Stimulated activated naive CD4-positive, alpha-beta T cell treated with Interleukin-2 at 50 U/mL for 16 hours (primary cell): ENCODE data around the gene RASA3.

Experiments
- DNase-seq: peaks from one replicate; lab custom pipeline; 2025; lab: John Stamatoyannopoulos, UW

The RASA3 gene

DNA sequence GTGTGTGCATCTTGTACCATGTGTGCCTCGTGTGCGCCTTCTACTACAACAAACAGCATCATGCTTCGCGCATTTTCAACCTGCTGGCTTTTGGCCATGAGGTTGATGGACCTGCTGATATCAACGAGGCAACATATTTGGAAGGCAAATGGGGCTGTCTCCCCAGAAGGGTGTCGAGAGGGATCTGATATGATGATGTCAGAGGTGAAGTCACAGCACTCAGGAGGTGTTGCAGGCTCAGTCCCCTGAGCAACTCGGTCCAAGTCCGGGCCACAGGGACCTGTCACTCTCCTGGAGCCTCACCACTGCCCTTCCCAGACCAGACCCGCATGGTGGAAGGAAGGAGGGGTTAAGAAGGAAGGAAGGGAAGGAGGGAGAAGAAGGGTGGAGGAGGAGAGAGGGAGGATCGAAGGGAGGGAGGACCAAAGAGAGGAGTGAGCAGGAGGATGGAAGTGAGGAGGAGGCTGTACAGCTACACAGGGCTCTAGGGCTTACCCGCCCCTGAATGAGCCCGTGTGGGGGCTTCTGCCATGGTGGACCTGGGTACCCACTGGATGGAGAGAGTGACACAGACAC, 151.8 kb downstream of the RASA3 start:
- DNase-seq, result no peak

GRCh38 chr13:113979791-113980471, 152.5 kb downstream of the RASA3 start:
- DNase-seq, result no peak

- DNase-seq, result no peak
These were observed 153.5 kb downstream of the RASA3 start for GRCh38 chr13:113978741-113979481.

- DNase-seq, result no peak
These were observed 154.4 kb downstream of the RASA3 start for GRCh38 chr13:113977976-113978375.

DNA sequence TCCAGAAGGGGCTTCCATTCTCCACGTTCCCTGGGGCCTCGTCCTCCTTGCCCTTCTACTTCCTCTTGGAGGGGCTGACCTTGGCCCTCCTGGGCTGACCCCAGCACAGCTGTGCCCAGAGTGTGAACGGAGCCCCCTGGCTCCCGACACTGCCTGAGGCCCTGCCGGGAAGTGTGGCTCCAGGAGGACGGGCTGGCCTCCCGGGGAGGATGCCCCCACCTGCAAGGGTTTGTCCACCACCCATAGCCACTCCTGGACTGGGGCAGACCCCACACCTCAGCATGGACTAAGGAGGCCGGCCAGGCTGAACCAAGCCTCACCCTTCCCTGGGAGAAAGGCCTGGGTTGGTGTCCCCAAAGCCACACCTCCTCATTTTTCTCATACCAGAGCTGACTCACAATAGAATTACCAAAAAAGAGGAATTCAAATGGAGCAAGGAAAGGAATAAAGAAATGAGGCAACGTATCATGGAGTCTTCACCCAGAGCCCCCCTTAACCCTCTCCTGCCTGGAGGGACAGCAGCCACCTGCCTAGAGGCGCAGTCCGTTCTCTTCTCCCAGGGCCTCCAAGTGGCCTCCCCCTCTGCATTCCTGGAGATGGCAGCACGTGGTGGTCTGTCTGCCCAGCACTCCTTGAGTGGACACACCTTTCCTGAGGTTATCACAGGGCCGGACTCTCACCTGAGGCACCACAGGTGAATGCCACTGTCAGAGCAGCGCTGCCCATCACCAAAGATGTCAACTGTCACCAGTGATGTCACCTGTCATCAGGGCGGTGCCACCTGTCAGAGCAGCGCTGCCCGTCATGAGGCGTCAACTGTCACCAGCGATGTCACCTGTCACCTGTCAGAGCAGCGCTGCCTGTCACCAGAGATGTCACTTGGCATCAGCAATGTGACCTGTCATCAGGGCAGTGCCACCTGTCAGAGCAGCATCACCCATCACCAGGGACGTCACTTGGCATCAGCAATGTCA, 155.4 kb downstream of the RASA3 start:
- no peak for DNase-seq

- no peak for DNase-seq
These were observed 157.0 kb downstream of the RASA3 start for GRCh38 chr13:113975416-113975815.

DNA sequence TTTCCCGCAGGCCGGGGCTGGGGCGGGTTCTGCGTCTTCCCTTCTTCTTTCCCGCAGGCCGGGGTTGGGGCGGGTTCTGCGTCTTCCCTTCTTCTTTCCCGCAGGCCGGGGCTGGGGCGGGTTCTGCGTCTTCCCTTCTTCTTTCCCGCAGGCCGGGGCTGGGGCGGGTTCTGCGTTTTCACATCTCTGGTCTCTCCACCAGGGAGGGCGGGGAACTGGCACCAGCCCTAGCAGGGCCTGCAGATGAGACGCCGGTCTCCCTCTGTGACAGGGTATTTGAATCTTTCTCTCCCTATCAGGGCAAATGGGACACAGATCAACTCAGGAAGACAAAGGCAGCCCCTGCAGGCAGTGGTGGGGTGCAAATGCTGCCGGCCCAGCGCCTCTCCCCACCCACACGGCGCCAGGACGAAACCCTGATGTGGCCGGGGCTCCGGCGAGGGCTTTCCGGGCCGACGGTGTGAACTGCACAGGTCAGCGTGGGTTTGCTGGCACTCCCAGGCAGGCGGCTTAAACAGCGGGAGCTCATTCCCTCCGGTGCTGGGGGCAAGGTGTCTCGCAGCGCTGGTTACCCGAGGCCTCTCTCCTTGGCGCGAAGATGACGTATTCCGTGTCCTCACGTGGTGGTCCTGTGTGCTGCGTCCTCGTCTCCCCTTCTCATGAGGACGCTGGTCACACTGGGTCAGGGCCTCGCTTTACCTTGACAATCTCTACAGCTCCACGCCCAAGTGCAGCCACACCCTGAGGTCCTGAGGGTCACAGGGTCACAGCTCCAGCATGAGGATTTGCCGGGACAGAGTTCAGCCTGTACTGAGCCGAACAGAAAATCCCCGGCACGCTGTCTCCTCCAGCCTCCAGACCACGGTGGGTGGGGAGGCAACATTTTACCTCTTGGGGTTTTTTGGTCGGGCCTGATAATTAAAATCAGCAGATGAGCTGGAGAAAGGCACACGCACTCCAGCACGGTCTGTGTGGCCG, 157.8 kb downstream of the RASA3 start:
- no peak for DNase-seq

DNA sequence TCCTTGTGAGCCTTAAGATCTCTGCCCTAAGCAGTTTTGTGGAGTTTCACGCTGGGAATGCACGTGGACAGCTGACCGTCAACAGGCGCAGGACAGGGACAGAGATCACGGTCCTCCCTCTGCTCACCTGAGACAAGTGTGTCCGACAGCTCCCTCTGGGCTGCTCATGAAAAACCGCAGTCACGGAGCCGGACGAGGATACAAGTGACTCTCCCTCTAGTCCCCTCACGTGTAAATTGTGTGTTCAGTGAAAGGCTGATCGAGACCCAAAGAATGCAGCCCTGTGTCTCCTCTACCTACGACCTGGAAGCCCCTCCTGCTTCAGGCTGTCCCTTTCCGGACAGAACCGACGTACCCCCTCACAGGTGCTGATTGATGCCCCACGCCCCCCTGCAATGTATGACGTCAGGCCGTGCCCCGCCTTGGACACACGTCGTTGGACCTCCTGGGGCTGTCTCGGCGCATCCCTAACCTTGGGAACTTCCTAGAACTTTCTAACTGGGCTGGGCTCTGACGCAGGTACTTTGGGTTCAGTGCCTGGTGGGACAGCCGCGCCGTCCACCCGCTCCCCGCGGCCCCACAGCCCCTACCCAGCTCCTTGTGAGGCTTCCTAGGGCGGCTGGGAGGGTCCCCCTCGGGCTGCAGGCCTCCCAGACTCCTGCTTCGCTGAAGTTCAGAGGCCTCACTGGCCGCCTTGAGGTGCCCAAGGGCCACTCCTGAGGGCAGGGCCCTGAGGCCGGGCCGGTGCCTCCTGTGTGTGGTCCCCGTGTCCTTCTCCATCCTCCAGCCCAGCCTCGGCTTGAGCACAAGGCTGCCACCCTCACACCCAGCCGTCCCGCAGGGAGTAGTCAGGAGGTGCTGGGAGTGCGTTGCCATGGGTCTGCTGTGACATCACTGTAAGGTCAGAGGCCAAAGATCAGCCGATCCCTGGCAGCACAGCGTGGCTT, 158.9 kb downstream of the RASA3 start, which contains the start of gene C13orf46:
Gene C13orf46 (minus strand): TSS at position 859 of the 947 bp plus-strand sequence. CDS start 79 bp downstream, at position 780.
- no peak for DNase-seq

DNA sequence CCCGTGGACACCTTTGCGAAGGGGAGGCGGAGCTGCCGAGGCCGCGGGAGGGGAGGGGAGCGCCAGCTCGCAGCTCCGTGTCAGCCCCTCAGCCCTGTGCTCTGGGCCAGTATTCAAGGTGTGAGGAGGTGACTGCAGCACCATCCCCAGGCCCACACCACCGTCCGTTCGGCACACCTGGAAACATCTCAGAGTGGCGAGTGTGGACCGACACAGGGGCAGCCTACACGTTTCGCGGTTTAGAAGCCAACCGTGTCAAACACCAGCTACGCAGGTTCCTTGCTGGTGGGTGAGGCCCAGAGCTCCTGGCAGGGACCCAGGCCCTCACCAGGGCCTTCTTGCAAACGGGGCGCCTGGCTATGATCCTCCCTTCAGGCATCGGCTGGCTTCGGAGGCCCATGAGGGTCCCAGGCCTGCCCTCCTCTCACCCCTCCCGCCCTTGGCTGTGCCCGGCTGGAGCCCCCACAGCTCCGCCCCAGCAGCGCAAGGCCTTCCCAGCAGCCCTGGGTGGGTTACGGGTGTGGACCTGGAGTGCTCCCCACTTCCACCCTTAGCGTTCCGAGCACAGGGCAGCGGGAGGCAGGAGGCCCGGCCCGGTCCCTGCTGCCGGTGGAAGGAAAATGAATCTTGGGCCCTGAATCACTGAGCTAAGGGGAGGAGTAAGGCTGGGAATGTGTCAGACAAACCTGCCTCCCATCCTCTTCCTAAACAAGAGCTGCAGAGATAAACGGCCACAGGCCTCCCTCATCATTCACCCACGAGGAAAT, 159.8 kb downstream of the RASA3 start:
- DNase-seq, result no peak

- DNase-seq, result no peak
These were observed 160.8 kb downstream of the RASA3 start for GRCh38 chr13:113971471-113972231.

DNA sequence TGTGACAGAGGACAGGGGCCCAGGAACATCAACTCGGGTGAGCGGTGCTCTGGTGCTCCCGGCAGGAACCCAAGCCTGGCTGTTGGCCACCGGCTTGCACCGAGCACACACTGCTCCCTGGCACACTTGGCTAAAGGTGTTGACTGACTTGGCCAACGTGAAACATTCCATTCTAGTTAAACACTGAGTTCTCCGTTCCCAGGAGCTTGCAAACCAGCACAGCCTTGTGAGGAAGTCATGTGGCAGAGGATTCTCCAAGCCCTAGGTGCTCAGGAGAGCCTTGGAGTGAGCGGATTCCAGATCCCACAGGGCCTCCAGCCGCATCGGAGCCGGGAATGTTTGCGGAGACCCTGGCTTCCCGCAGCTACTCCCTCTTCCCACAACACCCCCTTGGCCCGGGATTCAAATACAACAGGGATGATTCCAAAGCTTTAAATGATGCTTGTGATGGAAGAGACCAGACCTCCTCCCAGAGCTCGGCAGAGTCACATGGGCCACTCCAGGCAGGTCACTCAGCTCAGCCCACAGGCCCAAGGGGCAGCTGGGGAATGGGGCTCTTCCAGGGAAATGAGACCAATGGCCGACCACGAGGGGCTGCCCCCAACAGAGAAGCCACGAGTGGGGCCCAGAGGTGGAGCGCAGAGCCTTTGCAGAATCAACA, 161.5 kb downstream of the RASA3 start:
- DNase-seq, result no peak

DNA sequence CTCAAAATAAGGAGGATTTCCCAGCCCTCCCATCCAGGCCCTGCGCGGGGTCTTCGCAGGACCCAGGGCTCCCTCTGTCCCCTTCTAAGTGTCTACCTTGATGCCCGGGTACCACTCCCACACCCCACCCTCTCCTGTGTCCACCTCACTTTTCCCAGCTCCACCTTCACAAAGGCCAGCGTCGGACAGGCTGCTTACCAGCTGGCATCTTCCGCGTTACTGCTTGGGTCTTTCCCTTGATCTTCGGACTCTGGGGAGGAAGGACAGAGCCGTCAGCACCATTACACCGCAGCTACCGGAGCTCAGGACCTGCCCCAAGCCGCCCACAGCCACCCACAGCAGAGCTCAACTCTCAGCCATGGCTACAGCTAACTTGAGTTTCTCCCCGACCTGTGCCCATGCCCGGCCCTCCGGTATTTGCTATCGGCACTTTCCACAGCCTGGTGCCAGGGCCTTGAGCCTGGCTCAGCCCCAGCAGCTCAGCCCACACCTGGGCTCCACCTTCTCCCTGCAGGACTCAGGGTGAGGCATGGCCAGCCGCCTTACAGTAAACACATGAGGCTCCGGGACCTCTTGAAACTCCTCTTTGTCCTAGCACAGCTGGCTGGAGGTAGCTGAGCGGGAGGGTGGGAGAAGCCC, 162.3 kb downstream of the RASA3 start:
- DNase-seq, result no peak

- no peak for DNase-seq
These were observed 163.0 kb downstream of the RASA3 start for GRCh38 chr13:113969311-113969972.

GRCh38 chr13:113968463-113969310, 163.7 kb downstream of the RASA3 start:
- DNase-seq, result no peak

DNA sequence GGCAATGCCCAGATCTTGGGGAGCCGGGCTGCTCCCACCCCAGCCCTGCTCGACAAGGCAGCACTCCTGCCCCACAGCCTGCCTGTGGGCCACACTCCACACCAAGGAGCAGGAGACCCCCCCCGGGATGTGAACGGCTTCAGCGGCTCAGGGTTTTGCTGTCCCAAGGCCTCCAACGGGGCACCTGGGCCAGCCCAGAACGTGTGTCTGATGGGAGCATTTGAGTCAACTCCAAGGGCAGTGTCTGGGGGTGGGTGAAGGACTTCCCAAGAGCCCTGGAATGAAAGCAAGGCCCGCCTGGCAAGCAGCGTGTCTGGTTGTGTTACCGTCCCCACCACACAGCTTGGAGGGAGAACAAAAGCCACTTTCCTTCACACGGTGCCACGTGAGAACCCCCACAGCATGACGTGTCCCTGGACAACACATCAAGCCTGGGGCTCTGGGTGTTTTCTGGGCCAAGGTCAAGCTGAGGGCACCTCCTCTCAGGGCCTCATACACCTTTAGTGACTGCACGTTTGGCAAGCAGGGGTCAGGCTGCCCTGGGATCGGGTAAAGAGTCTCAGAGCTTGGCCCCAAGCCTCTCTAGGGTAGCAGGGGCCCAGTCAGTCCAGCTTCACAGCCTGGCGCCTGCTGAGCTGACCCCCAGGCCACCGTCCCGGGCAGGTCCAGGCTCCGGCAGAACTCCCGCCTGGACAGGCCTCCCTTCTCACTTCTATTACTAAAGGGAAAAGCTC, 164.5 kb downstream of the RASA3 start:
- no peak for DNase-seq
